ENCODE measurements around the gene ZBTB11. TPM values are rescaled to one million over a fixed set of nuclear protein-coding genes. Genes with fewer than 3 reads are reported as not detected.

ZBTB11 gene
- total and polyA plus RNA-seq, 2 experiments from 2014 or later, result 7.7 to 22.4 TPM

DNA sequence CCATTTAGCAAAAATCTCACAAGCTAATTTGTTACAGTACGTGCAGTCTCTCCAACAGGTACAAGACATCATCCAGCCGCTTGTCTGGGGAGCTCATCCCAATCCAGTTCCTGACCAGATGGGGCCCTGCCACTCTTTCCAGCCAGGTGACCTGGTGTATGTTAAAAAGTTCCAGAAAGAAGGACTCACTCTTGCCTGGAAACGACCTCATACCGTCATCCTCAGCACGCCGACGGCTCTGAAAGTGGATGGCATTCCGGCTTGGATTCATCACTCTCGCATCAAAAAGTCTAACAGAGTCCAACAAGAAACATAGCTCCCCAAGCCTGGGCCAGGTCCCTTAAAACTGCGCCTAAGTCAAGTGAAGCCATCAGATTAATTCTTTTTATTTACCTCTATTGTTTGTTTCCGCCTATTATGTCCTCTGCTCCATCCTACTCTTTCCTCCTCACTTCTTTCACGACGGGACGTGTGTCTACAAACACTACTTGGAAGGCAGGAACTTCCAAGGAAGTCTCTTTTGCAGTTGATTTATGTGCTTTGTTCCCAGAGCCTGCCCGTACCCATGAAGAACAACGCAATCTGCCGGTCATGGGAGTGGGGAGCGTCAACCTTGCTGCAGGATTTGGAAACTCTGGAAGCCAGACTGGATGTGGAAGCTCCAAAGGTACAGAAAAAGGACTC lies 37.5 kb downstream of the ZBTB11 start:
- Mint-ChIP-seq H3K27me3 (ENCODE audit: insufficient read depth, low read depth, poor library complexity) (peaks cover 5% of the 10 kb centered on the region), H3K4me3 (no peak overlapping the region), H3K27ac (no peak overlapping the region), H3K9me3 (no peaks in the 10 kb centered on the region), H3K36me3 (ENCODE audit: low read depth) (no peaks in the 10 kb centered on the region; the same call in 2 of the 3 replicates), H3K4me1 (peaks cover 28% of the 10 kb centered on the region)
- Histone ChIP-seq H3K4me1 (ENCODE audit: insufficient read depth) (peaks cover 16% of the 10 kb centered on the region), H4K20me1 (replicated peaks; ENCODE audit: insufficient read depth) (no peaks in the 10 kb centered on the region), H3K4me2 (no peak overlapping the region), H3K27me3 (ENCODE audit: insufficient read depth) (no peaks in the 10 kb centered on the region), H2AFZ (no peak overlapping the region), H3K4me3 (no peak overlapping the region), H3K36me3 (ENCODE audit: insufficient read depth) (no peaks in the 10 kb centered on the region), H3K27ac (ENCODE audit: low read depth) (no peak overlapping the region), H3F3A (replicated peaks; ENCODE audit: low read depth) (no peaks in the 10 kb centered on the region), H3K9me2 (ENCODE audit: insufficient read depth) (no peaks in the 10 kb centered on the region), H3K79me2 (replicated peaks; ENCODE audit: insufficient read depth) (no peaks in the 10 kb centered on the region)
- no peak for TF ChIP-seq ZNF331 (CRISPR knock-in tag; IDR thresholded peaks at IDR 0.05; ENCODE audit: low read depth)
- no peak for TF ChIP-seq ZNF114 (CRISPR knock-in tag; IDR thresholded peaks at IDR 0.05)
- TF ChIP-seq EZH2phosphoT487 (IDR thresholded peaks at IDR 0.05; ENCODE audit: unreplicated experiment), result no peak
- TF ChIP-seq, protein P1, sequence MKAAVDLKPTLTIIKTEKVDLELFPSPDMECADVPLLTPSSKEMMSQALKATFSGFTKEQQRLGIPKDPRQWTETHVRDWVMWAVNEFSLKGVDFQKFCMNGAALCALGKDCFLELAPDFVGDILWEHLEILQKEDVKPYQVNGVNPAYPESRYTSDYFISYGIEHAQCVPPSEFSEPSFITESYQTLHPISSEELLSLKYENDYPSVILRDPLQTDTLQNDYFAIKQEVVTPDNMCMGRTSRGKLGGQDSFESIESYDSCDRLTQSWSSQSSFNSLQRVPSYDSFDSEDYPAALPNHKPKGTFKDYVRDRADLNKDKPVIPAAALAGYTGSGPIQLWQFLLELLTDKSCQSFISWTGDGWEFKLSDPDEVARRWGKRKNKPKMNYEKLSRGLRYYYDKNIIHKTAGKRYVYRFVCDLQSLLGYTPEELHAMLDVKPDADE (IDR thresholded peaks at IDR 0.05), result no peak
- no peak for TF ChIP-seq NANOG (IDR thresholded peaks at IDR 0.05; ENCODE audit: borderline replicate concordance)
- no peak for TF ChIP-seq EZH2 (IDR thresholded peaks at IDR 0.05; ENCODE audit: low read depth, unreplicated experiment)
- TF ChIP-seq CREB1 (CRISPR knock-in tag; IDR thresholded peaks at IDR 0.05; ENCODE audit: low read depth), result no peak
- no peak for TF ChIP-seq STAT1 (IDR thresholded peaks at IDR 0.05; ENCODE audit: unreplicated experiment)
- TF ChIP-seq JUNB (IDR thresholded peaks at IDR 0.05; ENCODE audit: unreplicated experiment), result no peak
- TF ChIP-seq, protein P2, sequence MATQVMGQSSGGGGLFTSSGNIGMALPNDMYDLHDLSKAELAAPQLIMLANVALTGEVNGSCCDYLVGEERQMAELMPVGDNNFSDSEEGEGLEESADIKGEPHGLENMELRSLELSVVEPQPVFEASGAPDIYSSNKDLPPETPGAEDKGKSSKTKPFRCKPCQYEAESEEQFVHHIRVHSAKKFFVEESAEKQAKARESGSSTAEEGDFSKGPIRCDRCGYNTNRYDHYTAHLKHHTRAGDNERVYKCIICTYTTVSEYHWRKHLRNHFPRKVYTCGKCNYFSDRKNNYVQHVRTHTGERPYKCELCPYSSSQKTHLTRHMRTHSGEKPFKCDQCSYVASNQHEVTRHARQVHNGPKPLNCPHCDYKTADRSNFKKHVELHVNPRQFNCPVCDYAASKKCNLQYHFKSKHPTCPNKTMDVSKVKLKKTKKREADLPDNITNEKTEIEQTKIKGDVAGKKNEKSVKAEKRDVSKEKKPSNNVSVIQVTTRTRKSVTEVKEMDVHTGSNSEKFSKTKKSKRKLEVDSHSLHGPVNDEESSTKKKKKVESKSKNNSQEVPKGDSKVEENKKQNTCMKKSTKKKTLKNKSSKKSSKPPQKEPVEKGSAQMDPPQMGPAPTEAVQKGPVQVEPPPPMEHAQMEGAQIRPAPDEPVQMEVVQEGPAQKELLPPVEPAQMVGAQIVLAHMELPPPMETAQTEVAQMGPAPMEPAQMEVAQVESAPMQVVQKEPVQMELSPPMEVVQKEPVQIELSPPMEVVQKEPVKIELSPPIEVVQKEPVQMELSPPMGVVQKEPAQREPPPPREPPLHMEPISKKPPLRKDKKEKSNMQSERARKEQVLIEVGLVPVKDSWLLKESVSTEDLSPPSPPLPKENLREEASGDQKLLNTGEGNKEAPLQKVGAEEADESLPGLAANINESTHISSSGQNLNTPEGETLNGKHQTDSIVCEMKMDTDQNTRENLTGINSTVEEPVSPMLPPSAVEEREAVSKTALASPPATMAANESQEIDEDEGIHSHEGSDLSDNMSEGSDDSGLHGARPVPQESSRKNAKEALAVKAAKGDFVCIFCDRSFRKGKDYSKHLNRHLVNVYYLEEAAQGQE (IDR thresholded peaks at IDR 0.05; ENCODE audit: unreplicated experiment), result no peak
- TF ChIP-seq, protein P3, sequence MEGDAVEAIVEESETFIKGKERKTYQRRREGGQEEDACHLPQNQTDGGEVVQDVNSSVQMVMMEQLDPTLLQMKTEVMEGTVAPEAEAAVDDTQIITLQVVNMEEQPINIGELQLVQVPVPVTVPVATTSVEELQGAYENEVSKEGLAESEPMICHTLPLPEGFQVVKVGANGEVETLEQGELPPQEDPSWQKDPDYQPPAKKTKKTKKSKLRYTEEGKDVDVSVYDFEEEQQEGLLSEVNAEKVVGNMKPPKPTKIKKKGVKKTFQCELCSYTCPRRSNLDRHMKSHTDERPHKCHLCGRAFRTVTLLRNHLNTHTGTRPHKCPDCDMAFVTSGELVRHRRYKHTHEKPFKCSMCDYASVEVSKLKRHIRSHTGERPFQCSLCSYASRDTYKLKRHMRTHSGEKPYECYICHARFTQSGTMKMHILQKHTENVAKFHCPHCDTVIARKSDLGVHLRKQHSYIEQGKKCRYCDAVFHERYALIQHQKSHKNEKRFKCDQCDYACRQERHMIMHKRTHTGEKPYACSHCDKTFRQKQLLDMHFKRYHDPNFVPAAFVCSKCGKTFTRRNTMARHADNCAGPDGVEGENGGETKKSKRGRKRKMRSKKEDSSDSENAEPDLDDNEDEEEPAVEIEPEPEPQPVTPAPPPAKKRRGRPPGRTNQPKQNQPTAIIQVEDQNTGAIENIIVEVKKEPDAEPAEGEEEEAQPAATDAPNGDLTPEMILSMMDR (conservative IDR thresholded peaks at IDR 0.05; ENCODE audit: low read depth in 2 of 2), result no peak
- no peak for TF ChIP-seq POLR2AphosphoS5 (IDR thresholded peaks at IDR 0.05; ENCODE audit: low read depth)
- TF ChIP-seq, protein P4, sequence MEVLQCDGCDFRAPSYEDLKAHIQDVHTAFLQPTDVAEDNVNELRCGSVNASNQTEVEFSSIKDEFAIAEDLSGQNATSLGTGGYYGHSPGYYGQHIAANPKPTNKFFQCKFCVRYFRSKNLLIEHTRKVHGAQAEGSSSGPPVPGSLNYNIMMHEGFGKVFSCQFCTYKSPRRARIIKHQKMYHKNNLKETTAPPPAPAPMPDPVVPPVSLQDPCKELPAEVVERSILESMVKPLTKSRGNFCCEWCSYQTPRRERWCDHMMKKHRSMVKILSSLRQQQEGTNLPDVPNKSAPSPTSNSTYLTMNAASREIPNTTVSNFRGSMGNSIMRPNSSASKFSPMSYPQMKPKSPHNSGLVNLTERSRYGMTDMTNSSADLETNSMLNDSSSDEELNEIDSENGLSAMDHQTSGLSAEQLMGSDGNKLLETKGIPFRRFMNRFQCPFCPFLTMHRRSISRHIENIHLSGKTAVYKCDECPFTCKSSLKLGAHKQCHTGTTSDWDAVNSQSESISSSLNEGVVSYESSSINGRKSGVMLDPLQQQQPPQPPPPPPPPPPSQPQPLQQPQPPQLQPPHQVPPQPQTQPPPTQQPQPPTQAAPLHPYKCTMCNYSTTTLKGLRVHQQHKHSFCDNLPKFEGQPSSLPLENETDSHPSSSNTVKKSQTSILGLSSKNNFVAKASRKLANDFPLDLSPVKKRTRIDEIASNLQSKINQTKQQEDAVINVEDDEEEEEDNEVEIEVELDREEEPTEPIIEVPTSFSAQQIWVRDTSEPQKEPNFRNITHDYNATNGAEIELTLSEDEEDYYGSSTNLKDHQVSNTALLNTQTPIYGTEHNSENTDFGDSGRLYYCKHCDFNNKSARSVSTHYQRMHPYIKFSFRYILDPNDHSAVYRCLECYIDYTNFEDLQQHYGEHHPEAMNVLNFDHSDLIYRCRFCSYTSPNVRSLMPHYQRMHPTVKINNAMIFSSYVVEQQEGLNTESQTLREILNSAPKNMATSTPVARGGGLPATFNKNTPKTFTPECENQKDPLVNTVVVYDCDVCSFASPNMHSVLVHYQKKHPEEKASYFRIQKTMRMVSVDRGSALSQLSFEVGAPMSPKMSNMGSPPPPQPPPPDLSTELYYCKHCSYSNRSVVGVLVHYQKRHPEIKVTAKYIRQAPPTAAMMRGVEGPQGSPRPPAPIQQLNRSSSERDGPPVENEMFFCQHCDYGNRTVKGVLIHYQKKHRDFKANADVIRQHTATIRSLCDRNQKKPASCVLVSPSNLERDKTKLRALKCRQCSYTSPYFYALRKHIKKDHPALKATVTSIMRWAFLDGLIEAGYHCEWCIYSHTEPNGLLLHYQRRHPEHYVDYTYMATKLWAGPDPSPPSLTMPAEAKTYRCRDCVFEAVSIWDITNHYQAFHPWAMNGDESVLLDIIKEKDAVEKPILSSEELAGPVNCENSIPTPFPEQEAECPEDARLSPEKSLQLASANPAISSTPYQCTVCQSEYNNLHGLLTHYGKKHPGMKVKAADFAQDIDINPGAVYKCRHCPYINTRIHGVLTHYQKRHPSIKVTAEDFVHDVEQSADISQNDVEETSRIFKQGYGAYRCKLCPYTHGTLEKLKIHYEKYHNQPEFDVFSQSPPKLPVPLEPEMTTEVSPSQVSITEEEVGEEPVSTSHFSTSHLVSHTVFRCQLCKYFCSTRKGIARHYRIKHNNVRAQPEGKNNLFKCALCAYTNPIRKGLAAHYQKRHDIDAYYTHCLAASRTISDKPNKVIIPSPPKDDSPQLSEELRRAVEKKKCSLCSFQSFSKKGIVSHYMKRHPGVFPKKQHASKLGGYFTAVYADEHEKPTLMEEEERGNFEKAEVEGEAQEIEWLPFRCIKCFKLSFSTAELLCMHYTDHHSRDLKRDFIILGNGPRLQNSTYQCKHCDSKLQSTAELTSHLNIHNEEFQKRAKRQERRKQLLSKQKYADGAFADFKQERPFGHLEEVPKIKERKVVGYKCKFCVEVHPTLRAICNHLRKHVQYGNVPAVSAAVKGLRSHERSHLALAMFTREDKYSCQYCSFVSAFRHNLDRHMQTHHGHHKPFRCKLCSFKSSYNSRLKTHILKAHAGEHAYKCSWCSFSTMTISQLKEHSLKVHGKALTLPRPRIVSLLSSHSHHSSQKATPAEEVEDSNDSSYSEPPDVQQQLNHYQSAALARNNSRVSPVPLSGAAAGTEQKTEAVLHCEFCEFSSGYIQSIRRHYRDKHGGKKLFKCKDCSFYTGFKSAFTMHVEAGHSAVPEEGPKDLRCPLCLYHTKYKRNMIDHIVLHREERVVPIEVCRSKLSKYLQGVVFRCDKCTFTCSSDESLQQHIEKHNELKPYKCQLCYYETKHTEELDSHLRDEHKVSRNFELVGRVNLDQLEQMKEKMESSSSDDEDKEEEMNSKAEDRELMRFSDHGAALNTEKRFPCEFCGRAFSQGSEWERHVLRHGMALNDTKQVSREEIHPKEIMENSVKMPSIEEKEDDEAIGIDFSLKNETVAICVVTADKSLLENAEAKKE (CRISPR knock-in tag; IDR thresholded peaks at IDR 0.05), result no peak
- no peak for DNase-seq (ENCODE audit: low spot score)
- no peak for ATAC-seq

All from GM23338 (cell line).